Measurements from ENCODE around the gene SYNJ1. TPM values are rescaled to one million over a fixed set of nuclear protein-coding genes. Genes with fewer than 3 reads are reported as not detected.

Gene SYNJ1
- total RNA-seq, 2 donors from 2014 or later, result 7.8 to 7.9 TPM

DNA sequence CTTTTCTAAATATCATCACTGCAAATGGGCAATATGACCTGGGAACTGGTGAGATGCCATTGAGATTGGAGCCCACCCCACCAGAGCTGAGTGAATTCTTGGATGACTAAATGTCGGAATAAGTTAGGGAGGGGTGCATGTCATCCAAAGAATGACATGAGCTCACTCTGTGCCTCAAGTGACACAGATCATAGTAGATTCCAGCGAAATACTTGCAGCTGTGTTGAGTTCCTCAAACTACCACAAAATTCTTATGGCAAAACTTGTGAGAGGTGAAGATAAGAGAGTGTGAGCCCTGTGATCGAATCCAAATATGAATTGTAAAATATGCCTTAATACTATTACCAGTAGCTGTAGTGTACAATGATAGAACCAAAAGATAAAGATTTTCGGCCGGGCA, 140.2 kb downstream of the SYNJ1 start:
- Histone ChIP-seq H3K4me3 (no peak overlapping the region), H3K9me3 (no peaks in the 10 kb centered on the region), H3K27ac (no peak overlapping the region), H3K4me1 (no peaks in the 10 kb centered on the region), H3K27me3 (no peaks in the 10 kb centered on the region), H3K36me3 (no peaks in the 10 kb centered on the region)
- DNase-seq (ENCODE audit: low spot score), result no peak
- TF ChIP-seq, protein P1, sequence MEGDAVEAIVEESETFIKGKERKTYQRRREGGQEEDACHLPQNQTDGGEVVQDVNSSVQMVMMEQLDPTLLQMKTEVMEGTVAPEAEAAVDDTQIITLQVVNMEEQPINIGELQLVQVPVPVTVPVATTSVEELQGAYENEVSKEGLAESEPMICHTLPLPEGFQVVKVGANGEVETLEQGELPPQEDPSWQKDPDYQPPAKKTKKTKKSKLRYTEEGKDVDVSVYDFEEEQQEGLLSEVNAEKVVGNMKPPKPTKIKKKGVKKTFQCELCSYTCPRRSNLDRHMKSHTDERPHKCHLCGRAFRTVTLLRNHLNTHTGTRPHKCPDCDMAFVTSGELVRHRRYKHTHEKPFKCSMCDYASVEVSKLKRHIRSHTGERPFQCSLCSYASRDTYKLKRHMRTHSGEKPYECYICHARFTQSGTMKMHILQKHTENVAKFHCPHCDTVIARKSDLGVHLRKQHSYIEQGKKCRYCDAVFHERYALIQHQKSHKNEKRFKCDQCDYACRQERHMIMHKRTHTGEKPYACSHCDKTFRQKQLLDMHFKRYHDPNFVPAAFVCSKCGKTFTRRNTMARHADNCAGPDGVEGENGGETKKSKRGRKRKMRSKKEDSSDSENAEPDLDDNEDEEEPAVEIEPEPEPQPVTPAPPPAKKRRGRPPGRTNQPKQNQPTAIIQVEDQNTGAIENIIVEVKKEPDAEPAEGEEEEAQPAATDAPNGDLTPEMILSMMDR (IDR thresholded peaks at IDR 0.05), result no peak

DNA sequence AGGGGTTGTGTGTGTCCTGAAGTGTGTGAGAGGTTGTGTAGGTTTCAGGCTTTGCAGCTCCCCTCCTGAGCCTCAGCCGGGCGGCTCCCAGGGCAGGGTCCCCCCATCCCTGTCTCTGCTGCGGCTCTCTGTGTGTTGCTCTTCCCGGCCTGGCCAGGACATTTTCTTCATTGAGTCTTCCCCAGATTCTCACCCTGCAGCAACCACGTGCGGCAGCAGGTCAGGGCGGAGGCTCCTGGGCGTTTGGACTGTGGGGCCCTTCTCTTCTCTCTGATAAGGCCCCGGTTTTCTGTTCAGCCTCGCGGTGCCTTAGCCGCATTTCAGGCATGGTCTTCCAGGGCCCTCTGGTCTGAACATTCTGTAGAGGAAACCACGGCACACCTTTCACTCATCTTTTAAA, 140.7 kb downstream of the SYNJ1 start:
- TF ChIP-seq, protein P1 (IDR thresholded peaks at IDR 0.05), result no peak
- Histone ChIP-seq H3K27me3 (no peaks in the 10 kb centered on the region), H3K27ac (no peak overlapping the region), H3K9me3 (no peaks in the 10 kb centered on the region), H3K36me3 (no peaks in the 10 kb centered on the region), H3K4me3 (no peak overlapping the region), H3K4me1 (no peaks in the 10 kb centered on the region)
- DNase-seq (ENCODE audit: low spot score), result no peak

DNA sequence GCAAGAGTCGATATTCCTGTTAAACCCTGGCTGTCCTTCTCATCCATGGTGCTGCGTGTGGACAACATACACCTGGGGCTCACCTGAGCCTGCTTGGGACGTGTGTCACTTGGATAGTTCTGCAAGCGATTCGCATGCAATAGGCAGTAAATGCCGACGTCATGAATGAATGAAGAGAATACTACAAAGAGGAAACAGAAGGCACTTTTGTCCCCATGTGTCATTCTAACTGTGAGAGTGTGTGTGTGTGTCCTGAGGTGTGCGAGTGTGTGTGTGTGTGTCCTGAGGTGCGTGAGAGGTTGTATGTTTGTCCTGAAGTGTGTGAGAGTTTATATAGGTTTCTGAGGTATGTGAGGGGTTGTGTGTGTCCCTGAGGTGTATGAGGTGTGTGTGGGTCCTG, 141.8 kb downstream of the SYNJ1 start:
- DNase-seq (ENCODE audit: low spot score), result no peak
- H3K36me3 ChIP-seq, result no peaks in the 10 kb centered on the region
- TF ChIP-seq, protein P1 (IDR thresholded peaks at IDR 0.05), result no peak
- H3K27ac ChIP-seq, result no peak overlapping the region
- no peak overlapping the region for H3K4me3 ChIP-seq
- no peaks in the 10 kb centered on the region for H3K4me1 ChIP-seq
- H3K9me3 ChIP-seq, result no peaks in the 10 kb centered on the region
- no peaks in the 10 kb centered on the region for H3K27me3 ChIP-seq

DNA sequence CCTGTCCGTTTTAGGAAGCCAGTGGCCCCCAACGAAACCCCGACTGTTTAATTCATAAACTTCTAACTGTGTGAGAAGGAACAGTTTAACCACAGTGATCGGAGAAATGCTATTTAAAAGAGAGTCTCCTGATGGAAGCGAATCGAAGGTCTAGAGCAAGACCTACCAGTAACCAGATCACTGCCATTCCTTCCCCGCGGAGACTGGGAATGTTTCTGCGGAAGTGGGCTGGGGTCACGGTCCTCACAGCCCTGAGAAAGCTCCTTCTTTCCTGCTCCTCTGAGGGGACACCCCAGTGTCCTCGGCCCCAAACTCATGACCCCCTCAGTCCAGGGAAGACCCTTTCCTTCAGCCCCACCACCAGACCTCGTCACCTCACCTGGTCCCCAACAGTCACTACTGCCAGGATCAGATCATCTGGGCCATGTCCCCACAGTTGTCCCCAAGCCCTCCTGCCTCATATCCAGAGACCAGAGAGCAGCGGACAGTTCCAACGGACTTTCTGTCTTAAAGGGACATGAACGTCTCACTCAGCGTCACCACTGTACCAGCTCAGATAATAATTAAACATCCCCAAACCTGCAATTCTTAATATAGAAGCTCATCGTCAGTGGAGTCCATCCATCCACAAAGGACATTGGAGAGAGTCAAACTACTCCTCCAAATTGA, 142.6 kb downstream of the SYNJ1 start, which contains the start of gene TCP10L:
Gene TCP10L (minus strand): TSS at position 482 of the 669 bp plus-strand sequence. CDS start 1,219 bp downstream, outside the sequence.
- no peak for DNase-seq (ENCODE audit: low spot score)
- H3K27me3 ChIP-seq, result no peaks in the 10 kb centered on the region
- no peaks in the 10 kb centered on the region for H3K4me1 ChIP-seq
- no peaks in the 10 kb centered on the region for H3K9me3 ChIP-seq
- H3K4me3 ChIP-seq, result no peak within 1 kb of the TSS
- H3K36me3 ChIP-seq, result no peaks in the 10 kb centered on the region
- TF ChIP-seq, protein P1 (IDR thresholded peaks at IDR 0.05), result no peak
- no peak within 1 kb of the TSS for H3K27ac ChIP-seq

DNA sequence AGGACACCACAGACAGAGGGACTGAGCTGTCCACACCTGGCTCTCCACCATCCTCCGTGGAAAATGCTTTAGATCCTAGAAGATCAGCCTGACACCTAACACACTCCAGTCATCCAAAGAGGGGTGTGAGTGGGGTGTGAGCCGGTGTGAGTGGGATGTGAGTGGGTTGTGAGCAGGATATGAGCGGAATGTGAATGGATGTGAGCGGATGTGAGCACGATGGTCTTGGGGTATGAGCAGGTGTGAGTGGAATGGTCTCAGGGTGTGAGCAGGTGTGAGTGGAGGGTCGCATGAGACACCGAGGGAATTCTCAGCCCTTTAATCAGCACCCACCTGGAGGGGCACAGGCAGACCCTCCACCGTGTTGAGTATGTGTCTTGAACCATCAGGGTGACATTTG, 143.3 kb downstream of the SYNJ1 start:
- Histone ChIP-seq H3K27ac (no peak overlapping the region), H3K36me3 (no peaks in the 10 kb centered on the region), H3K4me3 (no peak overlapping the region), H3K4me1 (no peaks in the 10 kb centered on the region), H3K9me3 (no peaks in the 10 kb centered on the region), H3K27me3 (no peaks in the 10 kb centered on the region)
- TF ChIP-seq, protein P1 (IDR thresholded peaks at IDR 0.05), result no peak
- DNase-seq (ENCODE audit: low spot score), result no peak

DNA sequence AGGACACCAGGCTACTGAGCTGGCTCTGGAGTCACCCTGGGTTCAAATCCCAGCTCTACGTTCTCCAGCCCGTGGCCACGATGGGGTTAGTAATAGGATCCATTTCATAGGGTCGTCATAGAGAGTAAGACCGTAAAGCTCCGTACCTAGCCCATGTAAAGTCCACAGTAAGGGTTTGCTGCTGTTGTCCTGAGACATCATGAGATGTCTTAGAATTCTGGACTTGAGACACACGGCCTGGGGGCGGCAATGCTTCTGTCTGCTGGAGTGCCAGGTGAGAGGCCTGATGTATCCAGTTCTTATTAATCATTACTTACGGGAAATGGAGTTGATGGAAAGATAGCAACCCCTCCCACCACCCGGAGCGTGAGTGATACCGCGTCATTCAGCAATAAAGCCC, 146.1 kb downstream of the SYNJ1 start:
- Histone ChIP-seq H3K4me1 (no peaks in the 10 kb centered on the region), H3K27ac (no peak overlapping the region), H3K27me3 (no peaks in the 10 kb centered on the region), H3K9me3 (no peaks in the 10 kb centered on the region), H3K4me3 (no peak overlapping the region), H3K36me3 (peaks cover 7% of the 10 kb centered on the region)
- TF ChIP-seq, protein P1 (IDR thresholded peaks at IDR 0.05), result no peak
- no peak for DNase-seq (ENCODE audit: low spot score)
